Cardiac muscle cell (in vitro differentiated cells and primary cell): ENCODE measurements around the gene PRAC2. TPM values are rescaled to one million over a fixed set of nuclear protein-coding genes. Genes with fewer than 3 reads are reported as not detected.

Experiments
- DNase-seq, 2 donors: peaks; one replicate each; pipeline versions ENCODE4 v3.0.0 to v3.0.0-alpha.2; 2010 to 2017; ENCODE audit warnings: low read depth in 1 of 2, low spot score in 1 of 2
- H3K27ac ChIP-seq: fragments of 200-600 bp; sonication (generic); 2 replicates; pipeline ENCODE4 v1.5.1; 2016
- H3K27me3 ChIP-seq: fragments of 200-600 bp; sonication (generic); 2 replicates; pipeline ENCODE4 v1.6.0; 2016; ENCODE audit warnings: control low read depth
- H3K36me3 ChIP-seq: fragments of 200-600 bp; sonication (generic); 2 replicates; pipeline ENCODE4 v1.5.1; 2016; ENCODE audit warnings: control low read depth
- H3K4me1 ChIP-seq: fragments of 200-600 bp; sonication (generic); 2 replicates; pipeline ENCODE4 v1.8.1; 2017; ENCODE audit warnings: low read depth, mild to moderate bottlenecking, mixed run types
- H3K4me3 ChIP-seq: fragments of 200-600 bp; sonication (generic); 2 replicates; pipeline ENCODE4 v1.5.1; 2016; ENCODE audit warnings: mild to moderate bottlenecking
- H3K9me3 ChIP-seq: fragments of 200-600 bp; sonication (generic); 2 replicates; pipeline ENCODE4 v1.5.1; 2017; ENCODE audit warnings: low read depth, mild to moderate bottlenecking, control low read depth
- CTCF ChIP-seq: IDR thresholded peaks from 2 replicates; pipeline ENCODE4 v1.5.1; 2012; ENCODE audit warnings: low read depth, mild to moderate bottlenecking, low read length
- polyA plus RNA-seq: library from polyadenylated mRNA; unstranded; fragments of >200 nt; fragmentation: Nextera tagmentation; extraction: Ambion mirVana; gene quantifications from 2 replicates; pipeline ENCODE4 v1.2.1, GENCODE V29; 2016
- total RNA-seq: library from RNA; depleted of rRNA; stranded (reverse); fragments of >200 nt; gene quantifications from 2 replicates; pipeline ENCODE4 v1.2.3, GENCODE V29; 2016

PRAC2 gene
- total and polyA plus RNA-seq, 2 experiments from 2014 or later = not detected

GRCh38 chr17:48731355-48731754, 8.4 kb downstream of the PRAC2 start:
- H3K4me3 ChIP-seq = no peak overlapping the region
- no peaks in the 10 kb centered on the region for H3K36me3 ChIP-seq
- no peak for DNase-seq
- no peak for TF ChIP-seq CTCF
- H3K4me1 ChIP-seq = peaks cover 6% of the 10 kb centered on the region
- H3K27me3 ChIP-seq = peaks cover 100% of the 10 kb centered on the region
- H3K27ac ChIP-seq = no peak overlapping the region
- H3K9me3 ChIP-seq = no peaks in the 10 kb centered on the region

- TF ChIP-seq CTCF = no peak
- Histone ChIP-seq H3K4me3 (no peak overlapping the region), H3K9me3 (no peaks in the 10 kb centered on the region), H3K36me3 (no peaks in the 10 kb centered on the region), H3K27me3 (peaks cover 100% of the 10 kb centered on the region), H3K4me1 (peaks cover 6% of the 10 kb centered on the region), H3K27ac (no peak overlapping the region)
- DNase-seq = no peak
These were observed 10.0 kb downstream of the PRAC2 start for GRCh38 chr17:48732688-48733629.

- H3K27ac ChIP-seq = no peak overlapping the region
- no peak for TF ChIP-seq CTCF
- no peaks in the 10 kb centered on the region for H3K36me3 ChIP-seq
- peaks cover 100% of the 10 kb centered on the region for H3K27me3 ChIP-seq
- peaks cover 4% of the 10 kb centered on the region for H3K4me1 ChIP-seq
- H3K4me3 ChIP-seq = no peak overlapping the region
- no peaks in the 10 kb centered on the region for H3K9me3 ChIP-seq
- no peak for DNase-seq
These were observed 10.8 kb downstream of the PRAC2 start for GRCh38 chr17:48733632-48734328.

GRCh38 chr17:48734333-48735061, 11.5 kb downstream of the PRAC2 start:
- DNase-seq = no peak
- no peak for TF ChIP-seq CTCF
- no peak overlapping the region for H3K4me3 ChIP-seq

GRCh38 chr17:48735062-48735351, 12.0 kb downstream of the PRAC2 start:
- Histone ChIP-seq H3K27ac (no peak overlapping the region), H3K4me3 (no peak overlapping the region), H3K27me3 (peaks cover 100% of the 10 kb centered on the region), H3K4me1 (no peaks in the 10 kb centered on the region), H3K36me3 (no peaks in the 10 kb centered on the region), H3K9me3 (no peaks in the 10 kb centered on the region)
- TF ChIP-seq CTCF = no peak
- DNase-seq = no peak

More at GRCh38 chr17:48734333-48735061, 11.5 kb downstream of the PRAC2 start:
- no peak overlapping the region for H3K27ac ChIP-seq
- no peaks in the 10 kb centered on the region for H3K9me3 ChIP-seq
- H3K36me3 ChIP-seq = no peaks in the 10 kb centered on the region
- peaks cover 100% of the 10 kb centered on the region for H3K27me3 ChIP-seq
- H3K4me1 ChIP-seq = no peaks in the 10 kb centered on the region
